GM18505 (cell line): Measurements from ENCODE around the gene MRPL23.

ENCODE experiments used
- ATAC-seq: cut with Tn5 transposase; IDR thresholded peaks from one replicate; pipeline ENCODE4 v1.9.1; 2021; ENCODE audit not compliant: unreplicated experiment
- POLR2A ChIP-seq: IDR thresholded peaks from 4 replicates; pipeline ENCODE4 v1.6.1; 2011; ENCODE audit warnings: borderline replicate concordance; ENCODE audit not compliant: insufficient read depth, insufficient read length; ENCODE audit errors: extremely low read depth

Gene MRPL23

DNA sequence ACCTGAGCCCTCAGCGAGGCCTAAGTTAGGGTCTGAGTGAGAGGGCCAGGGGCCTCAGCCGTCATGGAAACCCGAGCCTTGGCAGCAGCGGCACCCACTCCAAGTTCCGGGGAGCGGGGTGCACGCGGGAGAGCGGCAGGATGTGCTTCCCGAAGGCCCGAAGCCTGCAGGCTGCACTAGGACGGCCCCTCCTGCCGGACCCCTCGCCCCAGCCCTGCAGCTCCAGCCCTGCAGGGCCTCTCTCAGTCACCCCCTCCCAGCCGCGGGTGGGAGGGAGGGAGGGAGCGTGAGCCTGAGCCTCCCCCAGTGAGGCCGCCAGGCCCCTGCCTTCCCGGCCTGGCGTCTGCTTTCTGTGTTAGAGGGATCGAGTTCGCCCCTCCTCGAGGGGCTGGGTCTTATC is 22.6 kb downstream of the MRPL23 start:
- no peak for ATAC-seq
- TF ChIP-seq POLR2A: no peak

DNA sequence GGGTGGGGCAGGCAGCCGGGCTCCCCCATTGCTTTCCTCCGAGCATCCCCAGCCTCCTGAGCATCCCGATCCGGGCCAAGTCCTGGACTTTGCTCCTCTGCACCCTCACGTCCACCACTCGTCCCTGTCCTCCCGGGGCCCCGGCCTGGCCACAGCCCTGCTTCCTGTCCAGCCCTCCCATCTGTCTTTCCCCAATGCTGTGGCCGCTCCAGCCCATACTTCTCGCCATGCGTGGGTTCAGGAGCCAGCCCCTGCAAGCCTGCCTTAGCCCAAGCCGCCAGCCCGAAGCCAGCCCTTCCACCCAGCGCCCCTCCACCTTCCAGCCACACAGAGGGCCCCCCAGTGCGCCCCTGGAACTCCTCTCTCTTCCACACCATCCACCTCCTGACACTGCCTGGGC is 23.8 kb downstream of the MRPL23 start:
- TF ChIP-seq POLR2A: no peak
- no peak for ATAC-seq

DNA sequence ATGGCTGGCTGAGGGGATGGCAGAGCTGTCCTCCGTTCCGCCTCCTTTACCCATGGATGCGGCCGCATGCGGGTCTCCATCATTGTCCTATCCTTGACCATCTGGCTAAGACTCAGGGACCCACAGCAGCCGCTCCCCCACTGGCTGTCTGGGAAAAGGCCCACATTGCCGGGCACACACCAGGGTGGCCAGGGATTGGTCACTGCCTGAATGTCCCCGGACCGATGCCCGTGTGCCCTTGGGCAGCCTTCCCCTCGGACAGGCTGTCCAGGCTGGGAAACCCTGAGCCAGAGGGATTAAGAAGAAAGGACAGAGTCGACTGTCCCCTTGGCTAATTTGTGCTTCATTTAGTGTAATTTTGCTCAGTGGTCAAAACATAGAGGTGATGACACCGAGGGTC is 28.1 kb downstream of the MRPL23 start:
- ATAC-seq: no peak
- no peak for TF ChIP-seq POLR2A

DNA sequence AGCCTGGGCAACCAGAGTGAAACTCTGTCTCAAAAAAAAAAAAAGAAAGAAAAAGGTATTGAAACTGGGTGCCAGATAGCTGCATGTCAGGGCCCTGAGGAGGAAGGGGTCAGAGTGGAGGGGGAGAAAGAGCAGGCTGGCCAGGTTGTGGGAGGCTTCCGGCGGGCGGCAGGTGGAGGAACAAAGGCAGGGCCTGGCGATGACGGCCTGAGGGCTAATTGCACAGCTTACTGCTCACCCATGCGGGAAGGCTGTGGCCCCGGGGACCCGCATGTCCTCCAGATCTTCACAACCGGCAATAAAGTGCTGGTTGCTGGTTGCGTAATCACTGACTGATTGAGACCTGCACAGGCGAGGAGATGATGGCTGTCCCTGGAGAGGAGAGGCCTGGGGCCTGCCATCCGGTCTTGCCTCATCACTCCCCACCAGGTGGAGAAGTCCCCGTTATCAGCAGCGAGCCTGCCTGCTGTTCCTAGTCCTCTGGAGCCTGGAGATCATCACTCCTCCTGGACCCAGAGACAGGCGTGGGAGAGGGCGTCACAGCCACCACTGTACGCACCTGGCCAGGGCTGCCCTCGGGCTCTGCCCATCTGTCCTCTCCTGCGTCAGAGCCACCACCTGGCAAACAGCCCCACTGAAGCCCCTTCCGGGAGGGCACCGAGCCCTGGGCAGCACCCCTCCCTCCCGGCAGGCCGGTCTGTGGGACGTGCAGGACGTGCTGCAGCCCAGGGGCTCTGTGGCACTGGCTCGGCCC is 31.8 kb downstream of the MRPL23 start:
- no peak for ATAC-seq

DNA sequence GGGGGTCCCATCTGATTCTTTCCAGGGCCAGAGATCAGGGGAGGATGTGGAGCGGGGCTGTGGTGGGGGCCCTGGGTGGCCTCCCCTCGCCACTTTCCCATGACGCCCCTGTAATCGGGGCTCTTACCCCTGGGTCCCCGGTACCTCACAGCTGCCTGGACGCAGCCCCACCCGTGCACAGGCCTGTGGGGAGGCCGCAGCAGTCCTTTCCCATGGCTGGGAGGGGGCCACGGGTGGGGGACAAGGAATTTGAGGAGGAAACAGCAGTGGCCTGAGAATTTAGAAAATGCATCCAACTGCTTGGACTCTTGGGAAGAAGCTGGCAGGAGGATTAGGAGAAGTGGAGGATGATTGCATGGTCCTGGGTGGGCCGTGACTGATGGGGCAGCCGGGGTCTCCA is 32.5 kb downstream of the MRPL23 start:
- no peak for ATAC-seq
- no peak for TF ChIP-seq POLR2A

More for the DNA sequence above, 31.8 kb downstream of the MRPL23 start:
- no peak for TF ChIP-seq POLR2A

DNA sequence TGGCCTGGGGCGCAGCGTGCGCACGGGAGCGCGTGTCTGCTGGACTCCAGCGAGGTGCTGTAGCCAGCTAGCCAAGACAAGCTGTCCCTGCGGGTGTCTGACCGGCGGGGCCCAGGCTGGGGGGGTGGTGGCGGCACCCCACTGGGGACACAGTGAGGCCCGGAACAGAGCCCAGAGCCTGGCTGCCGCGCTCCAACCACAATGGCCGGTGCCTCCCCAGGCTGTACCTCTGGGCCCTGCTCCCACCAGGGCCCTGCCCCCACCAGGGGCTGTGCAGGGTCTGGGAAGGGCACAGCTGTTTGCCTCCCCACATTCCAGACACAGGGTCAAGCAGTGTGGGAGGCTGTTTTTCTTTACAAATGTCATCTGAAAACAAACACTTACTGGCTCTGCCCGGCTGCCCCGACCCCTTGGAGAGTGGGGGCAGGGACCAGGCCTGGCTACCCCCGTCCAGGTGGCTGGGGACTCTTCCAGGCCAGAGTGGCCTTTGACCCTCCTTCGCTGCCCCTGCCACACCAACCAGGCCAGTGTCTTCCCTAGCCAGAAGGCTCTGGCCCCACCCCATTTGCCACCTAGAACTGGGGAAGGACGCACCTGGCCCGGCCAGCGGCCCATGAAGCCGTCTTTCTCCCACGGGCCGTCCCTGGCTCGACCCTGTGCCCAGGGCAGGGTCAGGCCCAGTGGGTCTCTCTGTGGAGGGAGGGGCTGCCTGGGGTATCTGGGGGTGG is 35.9 kb downstream of the MRPL23 start:
- ATAC-seq: no peak
- TF ChIP-seq POLR2A: no peak

DNA sequence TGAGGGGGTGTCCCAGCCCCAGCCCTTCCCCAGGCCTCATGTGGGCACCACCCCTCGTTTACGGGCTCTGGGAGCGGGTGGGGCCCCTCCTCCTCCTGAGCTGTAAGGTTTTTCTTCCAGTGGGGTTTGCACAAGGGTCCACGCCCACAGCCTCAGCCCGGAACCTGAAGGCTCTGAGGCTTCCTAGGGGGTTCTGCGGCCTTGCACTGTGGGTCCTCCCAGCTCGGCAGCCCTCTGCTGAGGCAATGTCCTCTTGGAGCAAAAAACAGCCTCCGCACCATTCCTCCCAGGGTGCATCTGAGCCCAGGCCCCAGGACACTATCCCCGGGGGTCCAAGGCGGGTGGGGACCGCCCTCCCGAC is 36.4 kb downstream of the MRPL23 start:
- no peak for ATAC-seq
- no peak for TF ChIP-seq POLR2A

DNA sequence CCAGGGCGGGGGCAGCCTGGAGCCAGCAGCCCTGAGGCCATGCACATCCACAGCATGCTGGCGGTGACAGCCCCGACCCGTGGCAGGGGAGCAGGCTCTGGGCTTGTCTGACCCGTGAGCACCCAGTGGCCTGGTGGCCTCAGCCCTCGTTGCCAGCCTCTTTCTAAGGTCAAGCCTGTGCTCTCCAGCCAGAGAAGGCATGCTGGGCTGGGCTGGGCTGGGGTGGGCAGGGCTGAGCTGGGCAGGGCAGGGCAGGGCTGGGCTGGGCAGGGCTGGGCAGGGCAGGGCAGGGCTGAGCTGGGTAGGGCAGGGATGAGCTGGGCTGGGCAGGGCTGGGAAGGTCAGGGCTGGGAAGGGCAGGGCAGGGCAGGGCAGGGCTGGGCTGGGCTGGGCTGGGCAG is 39.9 kb downstream of the MRPL23 start:
- no peak for TF ChIP-seq POLR2A
- no peak for ATAC-seq

DNA sequence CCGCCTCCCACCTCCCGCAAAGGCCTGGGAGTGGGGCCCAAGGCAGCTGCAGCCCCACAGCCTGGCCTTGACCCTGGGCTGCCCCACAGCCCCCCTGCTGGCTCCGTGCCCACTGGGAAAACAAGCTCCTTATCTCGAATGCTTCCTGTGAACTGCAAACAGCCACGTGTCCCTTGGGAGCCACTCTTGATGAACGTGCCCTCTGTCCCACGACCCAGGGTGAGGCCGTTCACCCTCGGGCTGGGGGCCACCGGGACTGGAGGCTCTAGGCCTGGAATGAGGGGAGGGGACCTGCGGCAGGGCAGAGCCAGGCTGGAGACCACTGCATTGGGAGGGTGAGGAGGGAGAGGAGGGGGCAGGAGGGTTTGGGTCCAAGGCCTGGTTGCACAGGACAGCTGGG is 41.0 kb downstream of the MRPL23 start:
- TF ChIP-seq POLR2A: no peak
- ATAC-seq: no peak

DNA sequence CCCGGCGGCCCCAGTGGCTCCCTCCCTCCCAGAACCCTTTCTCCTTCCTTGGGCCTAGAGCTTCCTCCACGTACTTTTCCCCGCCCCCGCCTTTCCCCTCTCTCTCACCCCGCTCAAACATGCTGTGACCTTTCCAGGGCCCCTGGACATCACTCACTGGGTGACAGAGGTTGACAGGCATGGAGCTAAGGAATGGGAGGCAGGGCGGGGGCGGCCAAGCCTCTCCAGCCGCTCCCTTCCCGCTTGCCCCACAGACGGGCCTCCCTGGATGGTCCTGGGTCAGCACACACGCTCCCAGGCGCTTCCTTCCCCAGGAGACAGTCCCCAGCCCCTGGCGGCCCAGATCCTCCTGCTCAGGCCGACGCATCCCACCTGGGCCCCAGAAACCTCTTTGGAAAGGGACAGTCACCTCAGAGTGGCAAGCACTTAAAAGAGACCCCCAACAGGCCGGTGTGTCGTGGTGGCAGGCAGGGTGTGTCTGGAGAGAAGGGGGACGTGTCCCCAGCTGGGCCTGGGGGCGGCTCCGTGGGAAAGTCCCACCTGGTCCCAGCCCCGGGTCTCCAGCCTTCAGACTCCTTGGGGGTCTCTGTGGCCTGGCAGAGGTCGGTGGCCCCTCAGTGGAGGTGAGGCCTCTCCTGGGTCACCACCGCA is 41.7 kb downstream of the MRPL23 start:
- no peak for TF ChIP-seq POLR2A
- ATAC-seq: no peak

DNA sequence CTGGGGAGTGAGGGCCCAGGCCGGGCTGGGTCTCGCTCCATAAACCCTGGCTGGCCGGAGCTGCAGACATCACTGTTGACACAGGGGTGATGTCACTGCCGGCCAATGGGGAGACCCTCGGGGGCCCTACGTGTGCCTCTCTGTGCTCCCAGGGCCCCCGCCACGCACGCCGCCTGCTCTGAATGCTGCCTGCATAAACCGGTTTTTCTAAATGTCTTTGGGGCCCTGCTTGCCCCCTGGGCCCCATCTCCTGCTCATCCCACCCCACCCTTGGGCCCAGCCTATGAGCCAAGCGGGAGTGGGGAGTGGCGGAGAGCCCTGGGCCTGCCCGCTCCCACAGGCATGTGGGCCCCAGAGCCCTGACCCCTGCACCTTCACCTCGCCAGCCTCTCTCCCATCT is 42.8 kb downstream of the MRPL23 start:
- no peak for ATAC-seq
- TF ChIP-seq POLR2A: no peak

DNA sequence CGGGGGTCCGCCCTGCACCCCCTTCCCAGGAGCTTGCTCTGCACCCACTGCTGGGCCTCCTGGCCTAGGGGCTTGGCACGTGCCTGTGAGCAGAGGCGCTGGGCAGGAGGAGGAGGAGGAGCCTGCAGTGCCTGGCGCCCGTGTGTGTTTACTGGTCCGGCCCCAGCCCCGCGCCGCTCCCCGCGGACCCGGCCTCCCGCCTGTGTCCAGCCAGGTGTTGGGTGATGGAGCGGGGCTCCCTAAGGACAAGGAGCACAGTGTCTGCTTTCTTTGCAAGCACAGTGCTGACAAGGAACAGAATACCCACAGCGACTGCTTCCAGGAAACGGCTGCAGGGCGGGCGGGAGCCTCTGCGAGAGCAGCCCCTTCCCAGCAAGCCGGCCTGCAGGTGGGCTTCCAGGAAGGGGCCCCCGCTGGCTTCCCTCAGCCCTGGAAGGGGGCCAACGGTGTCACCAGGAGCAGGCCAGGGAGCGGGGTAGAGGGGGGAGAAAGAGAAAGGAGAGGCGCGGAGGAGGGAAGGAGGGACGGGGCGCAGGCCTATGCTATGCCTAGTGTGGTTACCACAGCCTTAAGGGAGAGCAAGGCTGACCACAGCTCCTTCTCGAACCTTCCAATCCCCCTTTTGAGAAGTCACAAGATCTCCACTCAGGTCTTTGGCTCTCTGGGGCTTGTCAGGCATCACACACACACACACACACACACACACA is 43.9 kb downstream of the MRPL23 start:
- no peak for TF ChIP-seq POLR2A
- no peak for ATAC-seq

DNA sequence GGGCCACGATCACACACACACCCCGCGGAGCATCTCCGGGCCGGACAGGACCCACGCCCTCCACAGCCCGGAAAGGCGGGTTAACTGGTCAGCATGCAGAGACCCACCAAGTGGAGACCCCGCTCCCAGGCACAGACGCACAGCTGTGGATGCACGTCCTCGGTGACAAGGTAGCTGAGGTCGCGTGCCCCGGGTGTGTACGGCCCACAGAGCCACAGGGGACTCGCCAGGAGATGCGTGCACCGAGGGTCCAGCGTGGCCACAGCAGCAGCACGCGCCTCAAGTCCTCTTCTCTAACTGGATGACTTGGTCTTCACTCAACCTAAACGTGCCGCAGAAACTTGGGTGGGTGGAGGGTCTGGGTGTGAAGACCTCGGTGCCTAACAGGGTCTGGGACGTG is 45.0 kb downstream of the MRPL23 start:
- ATAC-seq: no peak
- no peak for TF ChIP-seq POLR2A
